K562 (cell line): ENCODE data around the gene NCOA6. TPM values are rescaled to one million over a fixed set of nuclear protein-coding genes. Genes with fewer than 3 reads are reported as not detected.
A peak's percentile ranks its signal among the peaks of the same experiment; 100 is the strongest.

ENCODE experiments used
- ATF3 ChIP-seq, 2 experiments: fragments of 450-650 bp in 1 of 2; sonication (generic) in 1 of 2; formaldehyde crosslinking in 1 of 2; IDR thresholded peaks in 1 of 2; conservative IDR thresholded peaks in 1 of 2; 2 replicates each; pipeline versions ENCODE4 v1.6.1 to v1.8.1; 2016 to 2023; ENCODE audit warnings: mild to moderate bottlenecking in 2 of 2, moderate library complexity in 2 of 2, inconsistent platforms in 1 of 2, missing genetic modification reagents in 1 of 2
- BRD9 ChIP-seq: fragments of 450-650 bp; IDR thresholded peaks from 2 replicates; pipeline ENCODE4 v1.6.1; 2018; ENCODE audit warnings: low read depth; ENCODE audit not compliant: partially characterized antibody
- CTCF ChIP-seq, 3 experiments: IDR thresholded peaks in 2 of 3; conservative IDR thresholded peaks in 1 of 3; 2 replicates each; pipeline ENCODE4 v1.5.1; 2011 to 2012; ENCODE audit warnings: low read length in 3 of 3, mild to moderate bottlenecking in 3 of 3, control low read depth in 2 of 3, improper control_type of control experiment in 1 of 3, inconsistent platforms in 1 of 3, low read depth in 1 of 3, mixed read lengths in 1 of 3, moderate library complexity in 1 of 3; ENCODE audit not compliant: insufficient read depth in 2 of 3
- E2F6 ChIP-seq, 2 experiments: IDR thresholded peaks; 2 replicates each; pipeline ENCODE4 v1.6.1; 2011; ENCODE audit warnings: borderline replicate concordance in 1 of 2, control low read depth in 1 of 2, low read depth in 1 of 2, low read length in 1 of 2, mild to moderate bottlenecking in 1 of 2, mixed read lengths in 1 of 2, moderate library complexity in 1 of 2; ENCODE audit not compliant: insufficient read depth in 1 of 2, insufficient read length in 1 of 2, poor library complexity in 1 of 2, severe bottlenecking in 1 of 2; ENCODE audit errors: extremely low read depth in 1 of 2
- E2F8 ChIP-seq: fragments of 450-650 bp; IDR thresholded peaks from 2 replicates; pipeline ENCODE4 v1.7.1; 2018; ENCODE audit warnings: mild to moderate bottlenecking, low read depth; ENCODE audit not compliant: partially characterized antibody
- ESRRA ChIP-seq: fragments of 450-650 bp; IDR thresholded peaks from 2 replicates; pipeline ENCODE4 v1.6.1; 2014; ENCODE audit warnings: low read depth, mild to moderate bottlenecking, moderate library complexity, borderline replicate concordance
- GABPB1 ChIP-seq: sonication (generic); formaldehyde crosslinking; IDR thresholded peaks from 2 replicates; pipeline ENCODE4 v1.8.0; 2022; ENCODE audit warnings: mild to moderate bottlenecking, missing genetic modification reagents
- POLR2B ChIP-seq: fragments of 450-650 bp; IDR thresholded peaks from 2 replicates; pipeline ENCODE4 v1.6.1; 2018; ENCODE audit warnings: low read depth; ENCODE audit not compliant: partially characterized antibody
- SP1 ChIP-seq: sonication (generic); formaldehyde crosslinking; IDR thresholded peaks from 2 replicates; pipeline ENCODE4 v1.8.1; 2022; ENCODE audit warnings: mild to moderate bottlenecking, missing genetic modification reagents
- TFAP4 ChIP-seq: sonication (generic); formaldehyde crosslinking; IDR thresholded peaks from 2 replicates; pipeline ENCODE4 v1.8.0; 2022; ENCODE audit warnings: missing genetic modification reagents, mild to moderate bottlenecking, moderate library complexity, borderline replicate concordance
- ZNF239 ChIP-seq: fragments of 250-450 bp; sonication (Bioruptor Pico); IDR thresholded peaks from 2 replicates; pipeline ENCODE4 v1.4.0; 2020; ENCODE audit warnings: mild to moderate bottlenecking
- polyA plus RNA-seq, 8 experiments: library from polyadenylated mRNA; depleted of rRNA in 4 of 8; stranded (reverse) in 5 of 8; unstranded in 3 of 8; fragments of >200 nt; fragmentation: Nextera tagmentation in 2 of 8; fragmentation: Illumina TruSeq in 1 of 8; extraction: Ambion mirVana in 2 of 8; extraction: Trizol in 1 of 8; gene quantifications; 2 replicates each; pipeline versions ENCODE4 v1.2.1 to v1.2.3, GENCODE V29; 2011 to 2014; ENCODE audit warnings: inconsistent platforms in 1 of 8, missing spikeins in 1 of 8
- total RNA-seq, 7 experiments: library from RNA; depleted of rRNA in 6 of 7; stranded (reverse); fragments of >200 nt in 6 of 7; fragmentation: Illumina TruSeq in 2 of 7; extraction: Trizol in 2 of 7; gene quantifications; 2 replicates each; pipeline versions ENCODE4 v1.2.1 to v1.2.3, GENCODE V29; 2011 to 2021; ENCODE audit warnings: low replicate concordance in 1 of 7

Gene NCOA6
- total and polyA plus RNA-seq, 9 of the 15 experiments (the other 6 are each of a cell fraction or from before 2014, with no cell fraction given) = 6.1 to 25.0 (median 9.5) TPM

GRCh38 chr20:34709044-34709830 is 116.2 kb downstream of the NCOA6 start (continued):
- TF ChIP-seq E2F8 = no peak
- TF ChIP-seq SP1 = peak; percentile 66; the same call in 1 of the 2 replicates
- peak in 1 of 2 experiments; percentile 60 for TF ChIP-seq E2F6 (IDR thresholded peaks at IDR 0.05; ENCODE audit: borderline replicate concordance in 1 of 2, extremely low read depth in 1 of 2, insufficient read depth in 1 of 2, insufficient read length in 1 of 2, low read depth in 1 of 2, low read length in 1 of 2, poor library complexity in 1 of 2, severe bottlenecking in 1 of 2)
- peak; percentile 69; the same call in 1 of the 2 replicates for TF ChIP-seq TFAP4 (CRISPR knock-in tag)
- peak; percentile 52; the same call in 1 of the 2 replicates for TF ChIP-seq ESRRA
- no peak for TF ChIP-seq ZNF239 (CRISPR knock-in tag)
- TF ChIP-seq CTCF (IDR thresholded peaks at IDR 0.05 in 2 of 3, conservative IDR thresholded peaks at IDR 0.05 in 1 of 3; ENCODE audit: insufficient read depth in 2 of 3, low read depth in 1 of 3, low read length in 3 of 3) = no peak
- no peak for TF ChIP-seq BRD9
- peak; percentile 23 for TF ChIP-seq ATF3 (IDR thresholded peaks at IDR 0.05)
- TF ChIP-seq ATF3 (CRISPR knock-in tag; conservative IDR thresholded peaks at IDR 0.05) = no peak
- TF ChIP-seq GABPB1 (CRISPR knock-in tag) = 0 out of 2 replicates have a peak, but pooled peaks have one; percentile 67
- TF ChIP-seq POLR2B = peak; percentile 47
